Effector memory CD8-positive, alpha-beta T cell (primary cell): ENCODE measurements around the gene EPHA6.
"Not testable (repeated sequence)": the region's sequence is repeated elsewhere in the genome, so short reads cannot be mapped to it uniquely, and the experiment has no call there.

Source experiments
- ATAC-seq: fragments of 150-1000 bp; cut with Tn5 transposase; replicated peaks from 2 replicates; pipeline ENCODE4 v1.10.0; 2021; ENCODE audit warnings: mild to moderate bottlenecking, moderate library complexity
- DNase-seq, 3 experiments: peaks; one replicate each; pipeline ENCODE4 v3.0.0; 2021
- H3K27ac Mint-ChIP-seq, 2 donors: one replicate each; pipeline ENCODE4 v1.8.0; 2022; ENCODE audit warnings: mild to moderate bottlenecking in 2 of 2, mixed read lengths in 2 of 2, moderate library complexity in 2 of 2
- H3K27me3 Mint-ChIP-seq, 2 donors: one replicate each; pipeline ENCODE4 v1.8.0; 2022; ENCODE audit warnings: mixed read lengths in 2 of 2
- H3K36me3 Mint-ChIP-seq: one replicate; pipeline ENCODE4 v1.8.0; 2022; ENCODE audit warnings: mild to moderate bottlenecking, moderate library complexity, mixed read lengths; ENCODE audit not compliant: insufficient read depth
- H3K4me1 Mint-ChIP-seq, 2 donors: one replicate each; pipeline ENCODE4 v1.8.0; 2022; ENCODE audit warnings: low read depth in 2 of 2, mixed read lengths in 2 of 2
- H3K4me3 Mint-ChIP-seq, 2 donors: one replicate each; pipeline ENCODE4 v1.8.0; 2022; ENCODE audit warnings: mild to moderate bottlenecking in 2 of 2, mixed read lengths in 2 of 2, moderate library complexity in 2 of 2
- H3K9me3 Mint-ChIP-seq, 2 donors: one replicate each; pipeline ENCODE4 v1.8.0; 2022; ENCODE audit warnings: mixed read lengths in 2 of 2

The EPHA6 gene

GRCh38 chr3:97515076-97515475 is 700.7 kb downstream of the EPHA6 start:
- no peaks in the 10 kb centered on the region for H3K4me1 Mint-ChIP-seq
- H3K9me3 Mint-ChIP-seq, result peaks cover 3 to 6% of the 10 kb centered on the region in 2 donors
- peaks cover 4% of the 10 kb centered on the region for H3K36me3 Mint-ChIP-seq
- H3K27ac Mint-ChIP-seq, result no peak overlapping the region
- no peaks in the 10 kb centered on the region for H3K27me3 Mint-ChIP-seq
- no peak for ATAC-seq
- no peak overlapping the region for H3K4me3 Mint-ChIP-seq
- no peak for DNase-seq

- DNase-seq, result no peak
- H3K4me3 Mint-ChIP-seq, result no peak overlapping the region
- no peak overlapping the region for H3K27ac Mint-ChIP-seq
- ATAC-seq, result no peak
- H3K9me3 Mint-ChIP-seq, result no peaks in the 10 kb centered on the region
- no peaks in the 10 kb centered on the region for H3K36me3 Mint-ChIP-seq
- H3K4me1 Mint-ChIP-seq, result no peaks in the 10 kb centered on the region
- H3K27me3 Mint-ChIP-seq, result no peaks in the 10 kb centered on the region
These were observed 716.3 kb downstream of the EPHA6 start for GRCh38 chr3:97530691-97531090.

- ATAC-seq, H3K9me3 Mint-ChIP-seq: not testable (repeated sequence)
These were observed 733.2 kb downstream of the EPHA6 start for GRCh38 chr3:97547573-97547972.

GRCh38 chr3:97550408-97550807 is 736.0 kb downstream of the EPHA6 start:
- no peaks in the 10 kb centered on the region for H3K27me3 Mint-ChIP-seq
- H3K9me3 Mint-ChIP-seq, result peaks cover 0 to 3% of the 10 kb centered on the region in 2 donors
- H3K27ac Mint-ChIP-seq, result no peak overlapping the region
- H3K4me3 Mint-ChIP-seq, result no peak overlapping the region
- H3K4me1 Mint-ChIP-seq, result no peaks in the 10 kb centered on the region
- DNase-seq, result no peak
- no peaks in the 10 kb centered on the region for H3K36me3 Mint-ChIP-seq
- no peak for ATAC-seq

More at GRCh38 chr3:97547573-97547972, 733.2 kb downstream of the EPHA6 start:
- not testable (repeated sequence) for H3K27me3 Mint-ChIP-seq, H3K27ac Mint-ChIP-seq, H3K36me3 Mint-ChIP-seq, H3K4me1 Mint-ChIP-seq, DNase-seq, H3K4me3 Mint-ChIP-seq

GRCh38 chr3:97552186-97552585 is 737.8 kb downstream of the EPHA6 start:
- no peak overlapping the region for H3K27ac Mint-ChIP-seq
- H3K36me3 Mint-ChIP-seq, result no peaks in the 10 kb centered on the region
- no peaks in the 10 kb centered on the region for H3K4me1 Mint-ChIP-seq
- no peaks in the 10 kb centered on the region for H3K9me3 Mint-ChIP-seq
- no peak for ATAC-seq
- no peak for DNase-seq
- H3K27me3 Mint-ChIP-seq, result no peaks in the 10 kb centered on the region
- H3K4me3 Mint-ChIP-seq, result no peak overlapping the region

- Mint-ChIP-seq H3K9me3 (no peaks in the 10 kb centered on the region), H3K27ac (no peak overlapping the region), H3K36me3 (no peaks in the 10 kb centered on the region), H3K4me3 (no peak overlapping the region), H3K27me3 (no peaks in the 10 kb centered on the region), H3K4me1 (no peaks in the 10 kb centered on the region)
- DNase-seq (no peak), ATAC-seq (no peak)
These were observed 761.3 kb downstream of the EPHA6 start for GRCh38 chr3:97575742-97576141.

- H3K27me3 Mint-ChIP-seq, result no peaks in the 10 kb centered on the region
- no peak overlapping the region for H3K4me3 Mint-ChIP-seq
- no peaks in the 10 kb centered on the region for H3K4me1 Mint-ChIP-seq
- no peak overlapping the region for H3K27ac Mint-ChIP-seq
- no peaks in the 10 kb centered on the region for H3K36me3 Mint-ChIP-seq
- ATAC-seq (no peak), DNase-seq (no peak)
- no peaks in the 10 kb centered on the region for H3K9me3 Mint-ChIP-seq
These were observed 761.8 kb downstream of the EPHA6 start for GRCh38 chr3:97576221-97576620.

- DNase-seq (no peak), ATAC-seq (no peak)
- H3K36me3 Mint-ChIP-seq, result no peaks in the 10 kb centered on the region
- H3K27ac Mint-ChIP-seq, result no peak overlapping the region
- no peaks in the 10 kb centered on the region for H3K9me3 Mint-ChIP-seq
- no peaks in the 10 kb centered on the region for H3K27me3 Mint-ChIP-seq
- no peaks in the 10 kb centered on the region for H3K4me1 Mint-ChIP-seq
- no peak overlapping the region for H3K4me3 Mint-ChIP-seq
These were observed 765.0 kb downstream of the EPHA6 start for GRCh38 chr3:97579365-97579764.

GRCh38 chr3:97610626-97611025 is 796.2 kb downstream of the EPHA6 start:
- DNase-seq (no peak), ATAC-seq (no peak)
- H3K27me3 Mint-ChIP-seq, result no peaks in the 10 kb centered on the region
- H3K27ac Mint-ChIP-seq, result no peak overlapping the region
- no peaks in the 10 kb centered on the region for H3K4me1 Mint-ChIP-seq
- H3K36me3 Mint-ChIP-seq, result no peaks in the 10 kb centered on the region
- H3K4me3 Mint-ChIP-seq, result no peak overlapping the region
- H3K9me3 Mint-ChIP-seq, result peaks cover 0 to 5% of the 10 kb centered on the region in 2 donors

- Mint-ChIP-seq H3K4me1 (no peaks in the 10 kb centered on the region), H3K4me3 (no peak overlapping the region), H3K9me3 (peaks cover 0 to 5% of the 10 kb centered on the region in 2 donors), H3K36me3 (no peaks in the 10 kb centered on the region), H3K27me3 (no peaks in the 10 kb centered on the region), H3K27ac (no peak overlapping the region)
- no peak for DNase-seq
- ATAC-seq, result no peak
These were observed 798.2 kb downstream of the EPHA6 start for GRCh38 chr3:97612632-97613031.

- DNase-seq (no peak), ATAC-seq (no peak)
- no peaks in the 10 kb centered on the region for H3K27me3 Mint-ChIP-seq
- H3K4me1 Mint-ChIP-seq, result no peaks in the 10 kb centered on the region
- H3K36me3 Mint-ChIP-seq, result no peaks in the 10 kb centered on the region
- H3K27ac Mint-ChIP-seq, result no peak overlapping the region
- no peak overlapping the region for H3K4me3 Mint-ChIP-seq
- H3K9me3 Mint-ChIP-seq, result peaks cover 0 to 5% of the 10 kb centered on the region in 2 donors
These were observed 798.7 kb downstream of the EPHA6 start for GRCh38 chr3:97613139-97613538.

GRCh38 chr3:97620514-97620913 is 806.1 kb downstream of the EPHA6 start:
- H3K27me3 Mint-ChIP-seq, DNase-seq, ATAC-seq, H3K27ac Mint-ChIP-seq, H3K4me1 Mint-ChIP-seq, H3K36me3 Mint-ChIP-seq, H3K9me3 Mint-ChIP-seq, H3K4me3 Mint-ChIP-seq: not testable (repeated sequence)

GRCh38 chr3:97636465-97636864 is 822.1 kb downstream of the EPHA6 start:
- no peaks in the 10 kb centered on the region for H3K36me3 Mint-ChIP-seq
- H3K27me3 Mint-ChIP-seq, result no peaks in the 10 kb centered on the region
- ATAC-seq (no peak), DNase-seq (no peak)
- H3K27ac Mint-ChIP-seq, result no peak overlapping the region
- no peaks in the 10 kb centered on the region for H3K4me1 Mint-ChIP-seq
- H3K9me3 Mint-ChIP-seq, result peaks cover 0 to 2% of the 10 kb centered on the region in 2 donors
- no peak overlapping the region for H3K4me3 Mint-ChIP-seq

GRCh38 chr3:97646932-97647331 is 832.5 kb downstream of the EPHA6 start:
- H3K9me3 Mint-ChIP-seq, result peaks cover 0 to 4% of the 10 kb centered on the region in 2 donors
- no peak overlapping the region for H3K4me3 Mint-ChIP-seq
- no peaks in the 10 kb centered on the region for H3K36me3 Mint-ChIP-seq
- DNase-seq (no peak), ATAC-seq (no peak)
- H3K4me1 Mint-ChIP-seq, result no peaks in the 10 kb centered on the region
- H3K27me3 Mint-ChIP-seq, result no peaks in the 10 kb centered on the region
- H3K27ac Mint-ChIP-seq, result no peak overlapping the region

- Mint-ChIP-seq H3K27ac (no peak overlapping the region), H3K36me3 (no peaks in the 10 kb centered on the region), H3K4me1 (no peaks in the 10 kb centered on the region), H3K4me3 (no peak overlapping the region), H3K27me3 (no peaks in the 10 kb centered on the region), H3K9me3 (peaks cover 0 to 4% of the 10 kb centered on the region in 2 donors)
- DNase-seq (no peak), ATAC-seq (no peak)
These were observed 833.1 kb downstream of the EPHA6 start for GRCh38 chr3:97647441-97647982.
